Upper lobe of left lung (tissue), 6 donors: ENCODE data around the gene CUBN. TPM values are rescaled to one million over a fixed set of nuclear protein-coding genes. Genes with fewer than 3 reads are reported as not detected.

ENCODE experiments used
- ATAC-seq, 2 donors: fragments of 200-7000 bp; cut with Tn5 transposase; one replicate each; pipeline ENCODE4 v1.9.1; 2022; ENCODE audit warnings: mild to moderate bottlenecking in 2 of 2, moderate library complexity in 2 of 2; ENCODE audit not compliant: low FRiP score in 2 of 2
- DNase-seq, 2 donors: peaks; one replicate each; pipeline ENCODE4 v3.0.0-alpha.2; 2019 to 2020
- H3K27ac ChIP-seq, 4 donors: fragments of 200-600 bp; sonication (generic); one replicate each; pipeline ENCODE4 v1.5.1; 2016 to 2019
- H3K27me3 ChIP-seq, 4 donors: fragments of 200-600 bp; sonication (generic); one replicate each; pipeline ENCODE4 v1.5.1; 2017 to 2019
- H3K36me3 ChIP-seq, 4 donors: fragments of 200-600 bp; sonication (generic); one replicate each; pipeline ENCODE4 v1.5.1; 2016 to 2019
- H3K4me1 ChIP-seq, 4 donors: fragments of 200-600 bp; sonication (generic); one replicate each; pipeline ENCODE4 v1.5.1; 2018 to 2019
- H3K4me3 ChIP-seq, 4 donors: fragments of 200-600 bp; sonication (generic); one replicate each; pipeline ENCODE4 v1.5.1; 2017 to 2019; ENCODE audit warnings: mild to moderate bottlenecking in 2 of 4, moderate library complexity in 1 of 4
- H3K9me3 ChIP-seq, 4 donors: fragments of 200-600 bp; sonication (generic); one replicate each; pipeline ENCODE4 v1.5.1; 2018 to 2019
- EP300 ChIP-seq, 4 donors: sonication (generic); formaldehyde crosslinking; IDR thresholded peaks; one replicate each; pipeline ENCODE4 v1.5.1; 2017; ENCODE audit warnings: antibody characterized with exemption in 4 of 4, control low read depth in 2 of 4
- POLR2A ChIP-seq, 4 donors: fragments of 450-650 bp; IDR thresholded peaks; one replicate each; pipeline ENCODE4 v1.5.1; 2016 to 2017; ENCODE audit warnings: antibody characterized with exemption in 4 of 4, mild to moderate bottlenecking in 2 of 4
- POLR2AphosphoS5 ChIP-seq, 2 donors: sonication (generic); formaldehyde crosslinking; IDR thresholded peaks; one replicate each; pipeline ENCODE4 v1.5.1; 2017; ENCODE audit warnings: antibody characterized with exemption in 2 of 2
- WGBS, 2 donors: methylation state at CpG; one replicate each; pipeline ENCODE4 v1.1.5; 2017 to 2018; 5-methylcytosine and 5-hydroxymethylcytosine counted together
- total RNA-seq, 6 donors: library from RNA; depleted of rRNA in 4 of 6; stranded (reverse); fragments of >200 nt in 4 of 6; gene quantifications; one replicate each; pipeline versions ENCODE4 v1.1.0 to v1.2.1, GENCODE V29; 2016 to 2021
- TF ChIP-seq, protein P1 (sequence below), 6 experiments: fragments of 450-650 bp in 4 of 6; fragments of 200-600 bp in 2 of 6; sonication (generic) in 2 of 6; IDR thresholded peaks; one replicate each; pipeline ENCODE4 v1.5.1; 2016 to 2019; ENCODE audit warnings: antibody characterized with exemption in 6 of 6
- donor health status: DM: no; HTN: no; CAD: no; lungs with moderate emphysema.
- donor health status: DM: no; HTN: yes; CAD: no; lungs with severe emphysema.

Gene CUBN
- total RNA-seq, 6 donors from 2014 or later, result 1.0 to 9.4 (median 5.3) TPM

DNA sequence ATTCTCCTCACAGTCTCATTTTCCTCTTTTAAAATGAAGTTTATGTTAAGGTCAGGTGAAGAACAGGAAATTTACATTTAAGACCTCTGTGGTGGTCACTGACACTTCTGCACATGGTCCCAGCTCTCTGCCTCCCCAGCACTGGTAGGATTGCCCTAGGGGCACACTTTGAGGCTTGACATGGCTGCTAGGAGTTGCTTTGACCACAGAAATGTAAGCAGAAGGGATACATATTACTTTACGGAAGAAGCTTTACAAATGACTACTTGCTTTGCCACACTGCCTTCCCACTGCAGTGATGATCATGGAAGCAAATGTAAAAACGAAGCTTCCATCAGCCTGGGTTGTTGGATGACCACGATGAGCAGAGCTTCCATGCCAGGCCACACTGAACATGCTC, 259.3 kb downstream of the CUBN start:
- DNase-seq (no peak), ATAC-seq (no peak)
- Histone ChIP-seq H3K4me3 (no peak overlapping the region), H3K9me3 (no peaks in the 10 kb centered on the region), H3K4me1 (no peaks in the 10 kb centered on the region), H3K36me3 (no peaks in the 10 kb centered on the region), H3K27ac (no peak overlapping the region), H3K27me3 (no peaks in the 10 kb centered on the region)
- TF ChIP-seq POLR2AphosphoS5 (IDR thresholded peaks at IDR 0.05) (no peak), EP300 (IDR thresholded peaks at IDR 0.05) (no peak), POLR2A (IDR thresholded peaks at IDR 0.05) (no peak)
- TF ChIP-seq, protein P1, sequence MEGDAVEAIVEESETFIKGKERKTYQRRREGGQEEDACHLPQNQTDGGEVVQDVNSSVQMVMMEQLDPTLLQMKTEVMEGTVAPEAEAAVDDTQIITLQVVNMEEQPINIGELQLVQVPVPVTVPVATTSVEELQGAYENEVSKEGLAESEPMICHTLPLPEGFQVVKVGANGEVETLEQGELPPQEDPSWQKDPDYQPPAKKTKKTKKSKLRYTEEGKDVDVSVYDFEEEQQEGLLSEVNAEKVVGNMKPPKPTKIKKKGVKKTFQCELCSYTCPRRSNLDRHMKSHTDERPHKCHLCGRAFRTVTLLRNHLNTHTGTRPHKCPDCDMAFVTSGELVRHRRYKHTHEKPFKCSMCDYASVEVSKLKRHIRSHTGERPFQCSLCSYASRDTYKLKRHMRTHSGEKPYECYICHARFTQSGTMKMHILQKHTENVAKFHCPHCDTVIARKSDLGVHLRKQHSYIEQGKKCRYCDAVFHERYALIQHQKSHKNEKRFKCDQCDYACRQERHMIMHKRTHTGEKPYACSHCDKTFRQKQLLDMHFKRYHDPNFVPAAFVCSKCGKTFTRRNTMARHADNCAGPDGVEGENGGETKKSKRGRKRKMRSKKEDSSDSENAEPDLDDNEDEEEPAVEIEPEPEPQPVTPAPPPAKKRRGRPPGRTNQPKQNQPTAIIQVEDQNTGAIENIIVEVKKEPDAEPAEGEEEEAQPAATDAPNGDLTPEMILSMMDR (IDR thresholded peaks at IDR 0.05), result no peak
- WGBS, 2 donors, result 88 to 94% methylated on average over 3 of the region's 3 CpGs

DNA sequence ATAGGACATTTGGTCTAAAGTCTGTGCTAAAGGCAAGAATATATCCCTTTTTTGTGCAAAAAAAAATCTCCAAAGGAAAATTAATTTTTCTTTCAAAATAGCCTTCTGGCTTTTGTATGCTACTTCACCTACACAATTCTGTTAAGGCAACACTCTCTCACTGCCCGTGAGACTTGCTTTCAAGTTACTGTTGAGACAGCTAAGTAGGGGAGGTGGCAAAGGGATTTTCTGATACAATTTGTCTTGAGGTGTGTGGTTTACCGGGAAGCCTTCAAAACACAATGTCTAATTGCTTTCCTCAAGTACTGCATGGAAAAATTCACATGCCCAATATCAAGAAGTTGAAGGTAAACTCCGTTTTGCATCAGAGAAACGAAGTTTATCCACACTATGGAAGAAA, 261.6 kb downstream of the CUBN start:
- no peak for DNase-seq
- 79 to 82% methylated on average over 4 of the region's 4 CpGs for WGBS, 2 donors
- no peaks in the 10 kb centered on the region for H3K36me3 ChIP-seq
- TF ChIP-seq, protein P1 (IDR thresholded peaks at IDR 0.05), result no peak
- TF ChIP-seq EP300 (IDR thresholded peaks at IDR 0.05), result no peak
- no peak for TF ChIP-seq POLR2A (IDR thresholded peaks at IDR 0.05)
- H3K9me3 ChIP-seq, result no peaks in the 10 kb centered on the region
- no peak overlapping the region for H3K4me3 ChIP-seq
- H3K27me3 ChIP-seq, result no peaks in the 10 kb centered on the region
- ATAC-seq, result no peak
- H3K27ac ChIP-seq, result no peak overlapping the region
- no peaks in the 10 kb centered on the region for H3K4me1 ChIP-seq

DNA sequence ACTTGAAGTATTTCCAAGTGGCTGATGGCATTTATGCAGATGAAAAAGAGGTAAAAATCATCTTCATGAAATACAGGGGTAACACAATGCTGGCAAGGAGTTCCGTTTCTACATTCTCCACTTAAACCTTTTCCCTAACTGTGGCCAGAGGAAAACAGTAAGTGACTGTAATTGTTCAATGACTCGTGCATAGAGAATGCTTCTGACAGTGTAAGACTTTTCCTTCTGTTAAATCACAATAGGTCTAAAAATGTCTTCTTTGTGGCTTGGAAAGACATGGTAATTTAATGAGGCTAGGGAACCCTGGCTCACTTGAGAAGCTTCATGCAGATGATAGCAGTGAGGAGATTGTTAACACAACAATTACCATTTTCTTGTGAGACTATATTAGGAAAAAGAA, 262.1 kb downstream of the CUBN start:
- H3K9me3 ChIP-seq, result no peaks in the 10 kb centered on the region
- H3K27me3 ChIP-seq, result no peaks in the 10 kb centered on the region
- no peak for DNase-seq
- no peak for TF ChIP-seq EP300 (IDR thresholded peaks at IDR 0.05)
- no peak for TF ChIP-seq POLR2A (IDR thresholded peaks at IDR 0.05)
- TF ChIP-seq, protein P1 (IDR thresholded peaks at IDR 0.05), result no peak
- TF ChIP-seq POLR2AphosphoS5 (IDR thresholded peaks at IDR 0.05), result no peak
- no peak overlapping the region for H3K27ac ChIP-seq
- no peaks in the 10 kb centered on the region for H3K36me3 ChIP-seq
- H3K4me1 ChIP-seq, result no peaks in the 10 kb centered on the region
- no peak for ATAC-seq
- WGBS, 2 donors, result 46 to 49% methylated on average over 2 of the region's 2 CpGs
- no peak overlapping the region for H3K4me3 ChIP-seq

DNA sequence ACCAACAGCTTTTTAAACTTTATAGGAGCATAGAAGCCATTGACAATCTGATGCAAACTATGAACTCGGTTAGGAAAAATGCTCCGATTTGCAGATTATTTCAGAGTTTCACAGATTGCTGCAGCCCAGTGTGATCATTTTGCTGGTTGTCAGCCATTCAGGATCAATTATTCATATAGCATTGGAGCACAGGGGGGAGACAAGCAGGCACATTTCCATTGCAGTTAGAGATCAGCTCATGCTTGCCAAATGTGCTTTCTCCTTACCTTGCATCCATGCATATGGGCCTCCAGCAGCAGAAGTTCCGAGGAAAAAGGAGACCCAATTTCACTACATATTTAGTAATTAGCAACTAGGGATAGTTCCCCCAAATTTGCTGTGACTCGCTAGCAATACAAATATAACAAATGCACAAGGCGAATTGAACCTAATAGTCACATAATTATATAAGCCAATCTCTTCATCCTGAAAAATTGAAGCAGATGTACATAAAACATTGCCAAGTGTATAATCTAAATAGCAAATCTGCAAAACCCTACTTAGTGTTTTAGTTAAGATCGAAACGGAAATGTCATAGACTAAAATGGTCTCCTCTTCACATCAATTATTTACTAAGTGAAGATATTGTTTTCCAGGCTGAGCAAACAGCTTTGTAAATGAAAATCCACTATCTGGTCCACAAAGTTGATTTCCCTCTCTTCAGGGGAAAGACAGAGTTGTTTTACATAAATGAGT, 262.9 kb downstream of the CUBN start:
- TF ChIP-seq POLR2AphosphoS5 (IDR thresholded peaks at IDR 0.05) (no peak), EP300 (IDR thresholded peaks at IDR 0.05) (no peak), POLR2A (IDR thresholded peaks at IDR 0.05) (no peak)
- TF ChIP-seq, protein P1 (IDR thresholded peaks at IDR 0.05), result no peak
- H3K27ac ChIP-seq, result no peak overlapping the region
- H3K27me3 ChIP-seq, result no peaks in the 10 kb centered on the region
- H3K36me3 ChIP-seq, result no peaks in the 10 kb centered on the region
- H3K9me3 ChIP-seq, result no peaks in the 10 kb centered on the region
- 90 to 95% methylated on average over 7 of the region's 7 CpGs for WGBS, 2 donors
- ATAC-seq (no peak), DNase-seq (no peak)
- no peak overlapping the region for H3K4me3 ChIP-seq
- H3K4me1 ChIP-seq, result no peaks in the 10 kb centered on the region

DNA sequence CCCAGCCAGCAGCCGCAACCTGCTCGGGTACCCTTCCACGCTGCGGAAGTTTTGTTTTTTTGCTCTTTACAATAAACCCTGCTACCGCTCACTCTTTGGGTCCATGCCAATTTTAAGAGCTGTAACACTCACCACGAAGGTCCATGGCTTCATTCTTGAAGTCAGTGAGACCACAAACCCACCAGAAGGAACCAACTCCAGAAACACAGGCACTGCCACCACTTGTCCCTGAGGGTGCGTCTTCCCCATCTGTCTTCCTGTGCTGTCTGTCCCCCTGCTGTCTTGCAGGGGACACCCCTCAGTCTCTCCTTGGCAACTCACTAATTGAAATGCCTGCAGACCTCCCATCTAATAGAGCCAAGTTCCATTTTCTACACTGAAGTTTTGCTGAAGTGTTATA, 263.8 kb downstream of the CUBN start:
- Histone ChIP-seq H3K4me1 (no peaks in the 10 kb centered on the region), H3K27me3 (no peaks in the 10 kb centered on the region), H3K27ac (no peak overlapping the region), H3K9me3 (no peaks in the 10 kb centered on the region), H3K4me3 (no peak overlapping the region), H3K36me3 (no peaks in the 10 kb centered on the region)
- ATAC-seq (no peak), DNase-seq (no peak)
- no peak for TF ChIP-seq EP300 (IDR thresholded peaks at IDR 0.05)
- no peak for TF ChIP-seq POLR2A (IDR thresholded peaks at IDR 0.05)
- 78 to 80% methylated on average over 7 of the region's 7 CpGs for WGBS, 2 donors
